GM12865 (cell line): ENCODE measurements around the gene TMEM74B.
"Not testable (repeated sequence)": the region's sequence is repeated elsewhere in the genome, so short reads cannot be mapped to it uniquely, and the experiment has no call there.

Source experiments
- DNase-seq: peaks from one replicate; pipeline ENCODE4 v3.0.0; 2010; ENCODE audit warnings: low read depth
- H3K4me3 ChIP-seq: 2 replicates; pipeline ENCODE4 v1.5.1; 2011; ENCODE audit warnings: mild to moderate bottlenecking, low read depth, low read length, control low read depth
- CTCF ChIP-seq: IDR thresholded peaks from 2 replicates; pipeline ENCODE4 v1.5.1; 2011; ENCODE audit warnings: low read length, control low read depth, low read depth, inconsistent platforms; ENCODE audit not compliant: insufficient read depth; ENCODE audit errors: missing control alignments

The TMEM74B gene

DNA sequence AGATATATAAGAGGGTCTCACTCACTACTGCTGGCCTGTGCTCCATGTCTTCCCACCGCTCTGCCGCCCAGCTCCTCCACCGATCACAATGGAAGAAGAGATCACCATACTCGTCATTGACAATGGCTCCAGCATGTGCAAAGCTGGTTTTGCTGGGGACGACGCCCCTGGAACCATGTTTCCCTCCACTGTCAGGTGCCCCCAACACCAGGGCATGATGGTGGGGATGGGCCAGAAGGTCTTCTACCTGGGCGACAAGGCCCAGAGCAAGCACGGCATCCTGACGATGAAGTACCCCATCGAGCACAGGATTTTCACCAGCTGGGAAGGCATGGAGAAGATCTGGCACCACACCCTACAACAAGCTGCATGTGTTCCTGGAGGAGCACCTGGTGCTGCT, 24.3 kb downstream of the TMEM74B start:
- no peak for TF ChIP-seq CTCF
- no peak for DNase-seq
- H3K4me3 ChIP-seq, result no peak overlapping the region

DNA sequence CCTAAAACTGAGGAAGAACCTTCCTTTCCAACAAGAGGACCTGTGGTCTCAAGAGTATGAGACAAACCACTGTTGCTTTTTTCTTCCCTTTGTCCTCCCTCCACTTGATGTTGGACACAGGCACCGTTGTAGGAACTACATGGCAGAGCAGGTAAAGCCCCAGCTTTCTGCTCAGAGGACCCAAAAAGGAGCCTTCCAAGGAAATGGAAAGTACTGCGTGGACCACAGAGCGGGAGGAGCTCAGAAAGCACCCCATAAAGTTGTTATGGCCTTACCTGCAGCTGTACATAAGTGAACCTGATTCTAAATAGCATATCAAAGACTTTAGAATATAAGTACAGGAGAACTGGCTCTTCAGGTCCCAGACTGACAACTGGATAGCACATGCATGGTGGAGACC, 29.4 kb downstream of the TMEM74B start:
- no peak for DNase-seq
- no peak for TF ChIP-seq CTCF
- no peak overlapping the region for H3K4me3 ChIP-seq

DNA sequence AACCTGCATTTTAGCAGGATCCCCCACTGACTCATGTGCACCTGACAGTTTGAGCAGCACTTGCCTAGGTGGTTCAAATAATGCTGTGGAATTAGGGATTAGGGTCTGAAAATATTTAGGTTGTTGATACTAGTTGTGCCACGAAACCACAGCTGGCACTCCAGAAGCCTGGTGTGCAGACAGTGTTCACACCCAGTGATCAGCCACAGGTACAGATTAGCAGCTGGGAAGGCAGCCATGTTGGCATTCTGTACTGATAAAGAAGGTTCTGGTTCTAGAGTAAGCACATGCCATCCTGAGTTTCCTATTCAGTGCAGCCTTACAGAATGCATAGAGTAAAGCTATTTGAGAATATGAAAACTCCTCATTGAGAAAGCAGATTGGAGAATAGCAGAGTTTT, 30.1 kb downstream of the TMEM74B start:
- no peak for DNase-seq
- TF ChIP-seq CTCF, result no peak
- H3K4me3 ChIP-seq, result no peak overlapping the region

- no peak overlapping the region for H3K4me3 ChIP-seq
- TF ChIP-seq CTCF, result no peak
These were observed 30.6 kb downstream of the TMEM74B start for GRCh38 chr20:1154226-1154625.

DNA sequence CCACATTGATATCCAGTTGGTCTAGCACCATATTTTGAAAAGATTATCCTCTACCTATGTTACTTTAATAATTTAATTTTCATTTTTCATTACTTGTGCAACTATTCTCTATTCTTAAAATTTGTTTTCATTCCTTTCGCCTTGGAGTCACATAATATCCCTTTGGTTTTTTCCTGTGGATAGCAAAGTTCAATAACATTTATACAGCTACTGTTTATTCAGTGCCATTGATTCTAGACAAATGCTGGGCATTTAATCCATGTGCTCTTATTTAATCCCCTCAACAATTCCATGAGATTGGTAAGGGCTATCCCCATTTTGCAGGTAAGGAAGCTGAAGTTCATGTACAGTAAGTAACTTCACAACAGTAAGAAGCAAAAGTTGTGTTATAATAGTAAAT, 33.8 kb downstream of the TMEM74B start:
- no peak for TF ChIP-seq CTCF
- H3K4me3 ChIP-seq, result no peak overlapping the region
- DNase-seq, result no peak

More at GRCh38 chr20:1154226-1154625, 30.6 kb downstream of the TMEM74B start:
- no peak for DNase-seq

GRCh38 chr20:1150218-1150617, 34.6 kb downstream of the TMEM74B start:
- DNase-seq, result no peak
- no peak for TF ChIP-seq CTCF
- H3K4me3 ChIP-seq, result no peak overlapping the region

DNA sequence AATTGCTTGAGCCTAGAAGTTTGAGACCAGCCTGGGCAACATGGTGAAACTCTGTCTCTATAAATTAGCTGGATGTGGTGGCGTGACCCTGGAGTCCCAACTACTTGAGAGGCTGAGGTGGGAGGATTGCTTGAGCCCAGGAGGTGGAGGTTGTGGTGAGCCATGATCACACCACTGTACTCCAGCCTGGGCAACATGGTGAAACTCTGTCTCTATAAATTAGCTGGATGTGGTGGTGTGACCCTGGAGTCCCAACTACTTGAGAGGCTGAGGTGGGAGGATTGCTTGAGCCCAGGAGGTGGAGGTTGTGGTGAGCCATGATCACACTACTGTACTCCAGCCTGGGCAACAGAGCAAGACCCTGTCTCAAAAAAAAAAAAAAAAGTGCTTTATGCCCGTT, 35.0 kb downstream of the TMEM74B start:
- DNase-seq, H3K4me3 ChIP-seq: not testable (repeated sequence)
